ENCODE results near the gene RARS1.

RARS1 gene

DNA sequence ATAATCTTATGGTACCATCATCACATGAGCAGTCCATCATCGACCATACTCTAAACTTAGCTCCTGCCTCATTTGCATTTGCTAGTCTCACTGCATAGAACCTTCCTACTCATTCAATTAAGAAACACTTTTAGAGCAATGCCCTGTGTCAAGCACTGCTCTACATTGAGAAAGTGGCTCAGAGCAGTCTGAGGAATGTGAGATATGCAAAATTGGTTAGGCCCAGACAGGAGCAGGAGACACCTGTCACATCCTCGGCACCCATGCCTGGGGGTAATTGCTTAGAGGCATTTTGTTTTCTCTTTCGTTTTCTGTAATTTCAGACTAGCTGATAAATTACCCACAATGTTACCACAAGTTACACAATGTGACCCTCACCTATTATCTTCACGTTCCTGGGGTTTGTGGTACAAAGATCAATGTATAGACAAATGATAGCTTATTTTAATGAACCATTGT, 4.9 kb upstream of the RARS1 start:
- TF ChIP-seq, protein P1, sequence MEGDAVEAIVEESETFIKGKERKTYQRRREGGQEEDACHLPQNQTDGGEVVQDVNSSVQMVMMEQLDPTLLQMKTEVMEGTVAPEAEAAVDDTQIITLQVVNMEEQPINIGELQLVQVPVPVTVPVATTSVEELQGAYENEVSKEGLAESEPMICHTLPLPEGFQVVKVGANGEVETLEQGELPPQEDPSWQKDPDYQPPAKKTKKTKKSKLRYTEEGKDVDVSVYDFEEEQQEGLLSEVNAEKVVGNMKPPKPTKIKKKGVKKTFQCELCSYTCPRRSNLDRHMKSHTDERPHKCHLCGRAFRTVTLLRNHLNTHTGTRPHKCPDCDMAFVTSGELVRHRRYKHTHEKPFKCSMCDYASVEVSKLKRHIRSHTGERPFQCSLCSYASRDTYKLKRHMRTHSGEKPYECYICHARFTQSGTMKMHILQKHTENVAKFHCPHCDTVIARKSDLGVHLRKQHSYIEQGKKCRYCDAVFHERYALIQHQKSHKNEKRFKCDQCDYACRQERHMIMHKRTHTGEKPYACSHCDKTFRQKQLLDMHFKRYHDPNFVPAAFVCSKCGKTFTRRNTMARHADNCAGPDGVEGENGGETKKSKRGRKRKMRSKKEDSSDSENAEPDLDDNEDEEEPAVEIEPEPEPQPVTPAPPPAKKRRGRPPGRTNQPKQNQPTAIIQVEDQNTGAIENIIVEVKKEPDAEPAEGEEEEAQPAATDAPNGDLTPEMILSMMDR (IDR thresholded peaks at IDR 0.05): no peak

DNA sequence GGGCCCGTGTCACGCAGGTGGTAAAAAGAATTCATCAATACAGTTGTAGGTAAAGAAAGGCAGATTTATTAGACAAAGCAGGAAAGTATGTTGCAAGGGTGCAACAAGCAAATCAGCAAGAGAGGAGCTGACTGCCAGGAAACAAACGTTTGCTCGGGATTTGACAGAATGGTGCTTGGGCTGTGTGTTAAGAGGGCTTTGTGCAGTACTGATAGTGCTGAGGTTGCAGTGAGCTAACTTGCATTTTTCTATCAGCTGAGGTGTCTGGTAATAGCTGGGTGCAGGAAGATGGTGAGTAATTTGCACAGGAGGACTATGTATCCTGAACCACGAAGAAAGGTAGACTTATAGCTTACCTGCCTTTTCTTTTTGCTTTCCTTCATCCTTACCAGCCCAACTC, 3.9 kb upstream of the RARS1 start:
- TF ChIP-seq, protein P1 (IDR thresholded peaks at IDR 0.05): no peak

DNA sequence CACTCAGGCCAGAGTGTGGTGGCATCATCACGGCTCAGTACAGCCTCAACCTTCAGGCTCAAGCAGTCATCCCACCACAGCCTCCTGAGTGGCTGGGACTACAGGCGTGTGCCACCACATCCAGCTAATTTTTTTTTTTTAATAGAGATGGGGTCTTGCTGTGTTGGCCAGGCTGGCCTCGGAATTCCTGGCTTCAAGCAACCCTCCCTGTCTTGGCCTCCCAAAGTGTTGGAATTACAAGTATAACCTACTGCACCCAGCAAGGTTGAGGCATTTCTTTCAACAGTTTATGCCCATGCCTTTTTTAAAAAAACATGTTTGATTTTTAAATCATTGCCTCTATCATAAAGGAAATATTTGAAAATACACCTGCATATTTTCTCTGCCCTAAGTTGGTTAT, 2.8 kb downstream of the RARS1 start:
- TF ChIP-seq, protein P1 (IDR thresholded peaks at IDR 0.05): no peak

DNA sequence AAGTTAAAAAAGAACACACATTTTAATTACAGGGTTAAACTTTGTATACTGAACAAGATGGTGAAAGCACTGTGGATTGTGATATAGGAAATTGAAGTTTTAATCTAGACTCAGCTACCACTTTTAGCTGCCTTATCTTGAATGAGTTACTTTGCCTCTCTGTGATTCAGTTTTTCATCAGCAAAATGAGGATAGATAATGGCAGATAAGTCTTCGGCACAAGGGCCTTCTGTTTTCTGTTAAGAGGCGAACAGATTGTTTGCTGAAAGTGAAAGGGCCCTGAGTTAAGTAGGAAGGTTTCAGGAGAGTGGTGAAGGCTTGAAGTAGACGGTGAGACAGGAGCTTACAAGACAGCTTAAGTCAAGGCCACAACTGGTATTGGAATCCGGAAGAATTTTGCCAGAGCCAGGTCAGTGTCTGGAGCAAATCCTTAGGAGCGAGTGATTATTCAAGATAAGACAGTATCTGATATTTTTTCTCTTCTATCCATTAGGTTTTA, 7.8 kb downstream of the RARS1 start:
- TF ChIP-seq, protein P1 (IDR thresholded peaks at IDR 0.05): no peak

DNA sequence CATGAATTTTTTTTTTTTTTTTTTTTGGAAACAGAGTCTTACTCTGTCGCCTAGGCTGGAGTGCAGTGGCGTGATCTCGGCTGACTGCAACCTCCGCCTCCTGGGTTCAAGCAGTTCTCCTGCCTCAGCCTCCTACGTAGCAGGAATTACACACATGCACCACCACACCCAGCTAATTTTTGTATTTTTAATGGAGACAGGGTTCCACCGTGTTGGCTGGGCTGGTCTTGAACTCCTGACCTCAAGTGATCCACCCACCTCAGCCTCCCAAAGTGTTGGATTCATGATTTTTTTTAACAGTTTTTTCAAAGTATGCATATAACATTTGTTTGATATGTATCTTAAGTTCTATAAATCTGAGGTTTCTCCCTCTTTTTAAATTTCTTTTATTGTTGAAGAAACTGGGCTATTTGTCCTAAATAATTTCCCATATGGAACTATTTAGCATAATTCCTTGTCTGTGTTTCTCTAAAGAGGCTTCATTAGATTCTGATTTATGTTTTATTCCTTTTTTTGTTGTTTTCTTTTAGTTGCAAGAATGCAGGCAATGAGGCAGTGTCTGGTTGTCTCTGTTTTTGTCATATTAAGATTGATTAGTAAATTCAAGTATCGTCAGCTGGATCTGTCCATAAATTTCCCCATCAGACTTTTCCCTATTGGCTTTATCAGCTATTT, 16.4 kb downstream of the RARS1 start:
- TF ChIP-seq, protein P1 (IDR thresholded peaks at IDR 0.05): no peak

DNA sequence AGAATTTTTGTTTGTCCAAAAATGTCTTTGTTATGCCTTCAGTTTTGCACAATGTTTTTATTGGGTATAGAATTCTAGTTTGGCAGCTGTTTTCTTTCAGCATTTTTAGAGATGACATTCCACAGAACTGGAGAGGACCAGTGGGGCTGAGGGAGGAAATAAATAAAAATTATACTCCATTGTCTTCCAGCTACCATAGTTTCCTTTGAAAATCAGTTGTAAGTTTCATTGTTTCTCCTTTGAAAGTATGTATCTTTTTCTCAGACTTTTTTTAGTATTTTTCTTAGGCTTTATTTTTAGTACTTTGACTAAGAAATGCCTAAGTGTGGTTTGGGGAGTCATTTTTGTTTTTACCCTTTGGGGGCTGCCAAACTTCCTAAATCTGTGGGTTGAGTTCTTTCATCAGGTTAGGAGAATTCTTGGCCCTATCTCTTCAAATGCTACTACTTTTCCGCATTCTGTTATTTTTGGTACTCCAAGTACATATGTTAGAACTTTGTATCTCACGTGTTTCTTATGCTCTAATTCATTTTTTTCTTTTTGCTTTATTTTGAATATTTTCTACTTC, 27.7 kb downstream of the RARS1 start:
- TF ChIP-seq, protein P1 (IDR thresholded peaks at IDR 0.05): no peak

DNA sequence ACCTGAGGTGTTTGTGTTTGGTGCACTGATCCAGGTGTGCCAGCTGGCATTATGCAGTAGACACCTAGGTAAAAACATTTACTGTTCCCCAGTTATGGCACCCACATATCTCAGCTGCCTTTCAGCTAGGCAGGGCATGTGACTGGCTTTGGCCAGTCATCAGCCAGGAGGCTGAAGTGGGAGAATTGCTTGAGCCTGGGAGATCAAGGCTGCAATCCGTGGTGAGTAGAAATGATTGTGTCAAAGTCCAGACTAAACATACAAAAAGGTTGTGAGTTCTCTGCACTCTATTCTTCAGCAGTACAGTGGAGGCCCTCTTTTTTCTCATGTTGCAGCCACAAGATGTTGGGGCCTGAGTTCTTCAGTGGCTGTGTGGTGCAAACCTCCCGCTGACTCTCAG, 39.6 kb downstream of the RARS1 start:
- TF ChIP-seq, protein P1 (IDR thresholded peaks at IDR 0.05): no peak
